ENCODE data around the gene TOP2A.

- no peak for TF ChIP-seq CTCF (IDR thresholded peaks at IDR 0.05; ENCODE audit: poor library complexity, severe bottlenecking)
- TF ChIP-seq RAD21 (conservative IDR thresholded peaks at IDR 0.05) = no peak
- TF ChIP-seq POLR2AphosphoS5 (IDR thresholded peaks at IDR 0.05) = no peak
- TF ChIP-seq TAF1 (IDR thresholded peaks at IDR 0.05; ENCODE audit: low read depth) = no peak
- no peak for TF ChIP-seq EZH2 (IDR thresholded peaks at IDR 0.05; ENCODE audit: borderline replicate concordance, insufficient read depth, low read length, poor library complexity, severe bottlenecking)
Measured at GRCh38 chr17:40447148-40447644, 29.5 kb upstream of the TOP2A start.

All from neural cell (in vitro differentiated cells).